Breast epithelium (tissue), 3 donors: ENCODE measurements around the gene KRTAP9-1.

Experiments
- POLR2A ChIP-seq: fragments of 450-650 bp; IDR thresholded peaks from one replicate; pipeline ENCODE4 v1.6.1; 2016; ENCODE audit warnings: antibody characterized with exemption, mild to moderate bottlenecking, moderate library complexity
- POLR2AphosphoS5 ChIP-seq, 3 donors: sonication (generic); formaldehyde crosslinking; IDR thresholded peaks; one replicate each; pipeline ENCODE4 v1.6.1; 2017; ENCODE audit warnings: antibody characterized with exemption in 3 of 3
- TF ChIP-seq, protein P1 (sequence below), 3 donors: fragments of 450-650 bp; IDR thresholded peaks; one replicate each; pipeline ENCODE4 v1.5.1; 2016 to 2017; ENCODE audit warnings: antibody characterized with exemption in 3 of 3, mild to moderate bottlenecking in 3 of 3, moderate library complexity in 3 of 3

DNA sequence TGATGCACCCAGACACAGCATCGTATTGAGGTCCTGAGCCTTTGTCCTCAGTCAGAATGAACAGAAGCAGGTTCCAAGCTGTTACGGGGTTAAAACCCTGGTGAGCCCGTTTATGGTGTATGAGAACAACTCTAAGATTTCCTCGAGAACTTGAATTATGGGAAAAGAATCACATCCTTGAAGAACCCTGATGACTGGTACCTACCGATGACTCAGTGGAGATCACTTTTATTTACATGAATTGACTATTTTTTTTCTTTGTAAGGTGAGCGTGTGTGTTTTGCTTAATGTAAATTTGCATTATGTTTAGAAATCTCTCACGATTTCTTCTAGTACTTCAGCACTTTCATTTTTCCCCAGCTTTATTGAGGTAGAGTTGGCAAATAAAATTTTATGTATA is 25.9 kb upstream of the KRTAP9-1 start:
- TF ChIP-seq, protein P1, sequence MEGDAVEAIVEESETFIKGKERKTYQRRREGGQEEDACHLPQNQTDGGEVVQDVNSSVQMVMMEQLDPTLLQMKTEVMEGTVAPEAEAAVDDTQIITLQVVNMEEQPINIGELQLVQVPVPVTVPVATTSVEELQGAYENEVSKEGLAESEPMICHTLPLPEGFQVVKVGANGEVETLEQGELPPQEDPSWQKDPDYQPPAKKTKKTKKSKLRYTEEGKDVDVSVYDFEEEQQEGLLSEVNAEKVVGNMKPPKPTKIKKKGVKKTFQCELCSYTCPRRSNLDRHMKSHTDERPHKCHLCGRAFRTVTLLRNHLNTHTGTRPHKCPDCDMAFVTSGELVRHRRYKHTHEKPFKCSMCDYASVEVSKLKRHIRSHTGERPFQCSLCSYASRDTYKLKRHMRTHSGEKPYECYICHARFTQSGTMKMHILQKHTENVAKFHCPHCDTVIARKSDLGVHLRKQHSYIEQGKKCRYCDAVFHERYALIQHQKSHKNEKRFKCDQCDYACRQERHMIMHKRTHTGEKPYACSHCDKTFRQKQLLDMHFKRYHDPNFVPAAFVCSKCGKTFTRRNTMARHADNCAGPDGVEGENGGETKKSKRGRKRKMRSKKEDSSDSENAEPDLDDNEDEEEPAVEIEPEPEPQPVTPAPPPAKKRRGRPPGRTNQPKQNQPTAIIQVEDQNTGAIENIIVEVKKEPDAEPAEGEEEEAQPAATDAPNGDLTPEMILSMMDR (IDR thresholded peaks at IDR 0.05): no peak
- TF ChIP-seq POLR2A (no peak), POLR2AphosphoS5 (IDR thresholded peaks at IDR 0.05) (no peak)
